Measurements from ENCODE around the gene OXCT1.

The OXCT1 gene

DNA sequence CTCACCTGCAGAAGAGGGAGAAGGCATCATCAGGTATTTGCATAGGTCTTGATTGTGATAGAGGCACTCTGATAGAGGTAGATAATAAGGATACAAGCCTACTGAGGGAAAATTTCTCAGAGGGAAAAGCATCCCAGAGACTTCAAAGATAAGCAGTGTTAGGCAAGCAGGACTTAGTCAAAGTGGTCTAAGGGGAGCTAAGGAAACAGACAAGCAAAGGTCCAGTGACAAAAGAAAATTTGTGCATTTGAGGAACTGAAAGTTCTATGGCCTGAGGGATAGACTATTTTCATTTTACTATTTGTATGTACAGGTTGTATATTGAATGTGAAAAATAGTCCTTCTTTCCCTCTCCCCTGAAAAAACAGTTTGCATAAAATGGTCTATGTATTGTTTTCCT lies 27.4 kb downstream of the OXCT1 start:
- Histone ChIP-seq H3K27ac (ENCODE audit: extremely low read depth, low read depth, low read length) (no peak overlapping the region), H3K9me3 (ENCODE audit: control insufficient read depth, insufficient read depth, low read depth, low read length) (no peaks in the 10 kb centered on the region; the same call in 1 of the 2 replicates), H3K4me3 (ENCODE audit: low read depth, low read length) (no peak overlapping the region), H3K4me1 (ENCODE audit: control insufficient read depth, insufficient read depth, low read length) (no peaks in the 10 kb centered on the region), H3K36me3 (ENCODE audit: control insufficient read depth in 2 of 2, insufficient read depth in 1 of 2, low read length in 2 of 2) (peaks cover 0 to 30% of the 10 kb centered on the region in 2 experiments; a peak in 2 of 3 replicates)
- ChIA-PET CTCF (interaction anchor here (0.6 to 3.9 kb wide), 32 partner anchors 8 to 1282 kb away, joined by 3 to 29 read pairs (median 5); no protein-coding TSS in a partner anchor), POLR2A (no interaction called here)
- TF ChIP-seq HOXD13 (CRISPR knock-in tag; IDR thresholded peaks at IDR 0.05; ENCODE audit: borderline replicate concordance) (no peak), RBAK (tag by site-specific recombination; IDR thresholded peaks at IDR 0.05) (no peak), ZNF600 (tag by site-specific recombination; IDR thresholded peaks at IDR 0.05) (no peak), ZBTB21 (tag by site-specific recombination; IDR thresholded peaks at IDR 0.05) (no peak), ZNF23 (tag by site-specific recombination; IDR thresholded peaks at IDR 0.05; ENCODE audit: borderline replicate concordance) (no peak), GLI4 (tag by site-specific recombination; IDR thresholded peaks at IDR 0.05) (no peak), ZNF560 (tag by site-specific recombination; IDR thresholded peaks at IDR 0.05; ENCODE audit: borderline replicate concordance) (no peak), ZNF121 (tag by site-specific recombination; IDR thresholded peaks at IDR 0.05) (no peak), ZNF2 (tag by site-specific recombination; IDR thresholded peaks at IDR 0.05) (no peak), PRDM4 (tag by site-specific recombination; IDR thresholded peaks at IDR 0.05) (no peak), ZNF148 (tag by site-specific recombination; IDR thresholded peaks at IDR 0.05; ENCODE audit: borderline replicate concordance) (no peak), TRIM28 (IDR thresholded peaks at IDR 0.05; ENCODE audit: borderline replicate concordance, low read length) (no peak)
- TF ChIP-seq, protein P1, sequence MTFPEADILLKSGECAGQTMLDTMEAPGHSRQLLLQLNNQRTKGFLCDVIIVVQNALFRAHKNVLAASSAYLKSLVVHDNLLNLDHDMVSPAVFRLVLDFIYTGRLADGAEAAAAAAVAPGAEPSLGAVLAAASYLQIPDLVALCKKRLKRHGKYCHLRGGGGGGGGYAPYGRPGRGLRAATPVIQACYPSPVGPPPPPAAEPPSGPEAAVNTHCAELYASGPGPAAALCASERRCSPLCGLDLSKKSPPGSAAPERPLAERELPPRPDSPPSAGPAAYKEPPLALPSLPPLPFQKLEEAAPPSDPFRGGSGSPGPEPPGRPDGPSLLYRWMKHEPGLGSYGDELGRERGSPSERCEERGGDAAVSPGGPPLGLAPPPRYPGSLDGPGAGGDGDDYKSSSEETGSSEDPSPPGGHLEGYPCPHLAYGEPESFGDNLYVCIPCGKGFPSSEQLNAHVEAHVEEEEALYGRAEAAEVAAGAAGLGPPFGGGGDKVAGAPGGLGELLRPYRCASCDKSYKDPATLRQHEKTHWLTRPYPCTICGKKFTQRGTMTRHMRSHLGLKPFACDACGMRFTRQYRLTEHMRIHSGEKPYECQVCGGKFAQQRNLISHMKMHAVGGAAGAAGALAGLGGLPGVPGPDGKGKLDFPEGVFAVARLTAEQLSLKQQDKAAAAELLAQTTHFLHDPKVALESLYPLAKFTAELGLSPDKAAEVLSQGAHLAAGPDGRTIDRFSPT (tag by site-specific recombination; IDR thresholded peaks at IDR 0.05), result no peak
- TF ChIP-seq, protein P2, sequence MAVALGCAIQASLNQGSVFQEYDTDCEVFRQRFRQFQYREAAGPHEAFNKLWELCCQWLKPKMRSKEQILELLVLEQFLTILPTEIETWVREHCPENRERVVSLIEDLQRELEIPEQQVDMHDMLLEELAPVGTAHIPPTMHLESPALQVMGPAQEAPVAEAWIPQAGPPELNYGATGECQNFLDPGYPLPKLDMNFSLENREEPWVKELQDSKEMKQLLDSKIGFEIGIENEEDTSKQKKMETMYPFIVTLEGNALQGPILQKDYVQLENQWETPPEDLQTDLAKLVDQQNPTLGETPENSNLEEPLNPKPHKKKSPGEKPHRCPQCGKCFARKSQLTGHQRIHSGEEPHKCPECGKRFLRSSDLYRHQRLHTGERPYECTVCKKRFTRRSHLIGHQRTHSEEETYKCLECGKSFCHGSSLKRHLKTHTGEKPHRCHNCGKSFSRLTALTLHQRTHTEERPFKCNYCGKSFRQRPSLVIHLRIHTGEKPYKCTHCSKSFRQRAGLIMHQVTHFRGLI (tag by site-specific recombination; IDR thresholded peaks at IDR 0.05), result no peak

GRCh38 chr5:41841325-41841724 lies 28.9 kb downstream of the OXCT1 start:
- Histone ChIP-seq H3K4me3 (ENCODE audit: low read depth, low read length) (no peak overlapping the region), H3K4me1 (ENCODE audit: control insufficient read depth, insufficient read depth, low read length) (no peaks in the 10 kb centered on the region), H3K9me3 (ENCODE audit: control insufficient read depth, insufficient read depth, low read depth, low read length) (no peaks in the 10 kb centered on the region; the same call in 1 of the 2 replicates), H3K27ac (ENCODE audit: extremely low read depth, low read depth, low read length) (no peak overlapping the region), H3K36me3 (ENCODE audit: control insufficient read depth in 2 of 2, insufficient read depth in 1 of 2, low read length in 2 of 2) (peaks cover 0 to 35% of the 10 kb centered on the region in 2 experiments; a peak in 2 of 3 replicates)
- CTCF ChIA-PET, result interaction anchor here (0.7 to 1.2 kb wide), 5 partner anchors 8 to 146 kb away, joined by 3 to 7 read pairs (median 3); no protein-coding TSS in a partner anchor
- POLR2A ChIA-PET, result no interaction called here
- no peak for TF ChIP-seq SP3 (tag by site-specific recombination; IDR thresholded peaks at IDR 0.05)
- TF ChIP-seq ZNF621 (tag by site-specific recombination; IDR thresholded peaks at IDR 0.05), result no peak
- TF ChIP-seq ZNF837 (tag by site-specific recombination; IDR thresholded peaks at IDR 0.05), result no peak
- TF ChIP-seq ZNF596 (tag by site-specific recombination; IDR thresholded peaks at IDR 0.05), result no peak
- no peak for TF ChIP-seq PBX3 (CRISPR knock-in tag; IDR thresholded peaks at IDR 0.05)
- TF ChIP-seq ZNF223 (tag by site-specific recombination; IDR thresholded peaks at IDR 0.05), result no peak
- no peak for TF ChIP-seq SP2 (tag by site-specific recombination; IDR thresholded peaks at IDR 0.05)
- TF ChIP-seq ZNF580 (tag by site-specific recombination; IDR thresholded peaks at IDR 0.05), result no peak
- TF ChIP-seq ZNF626 (tag by site-specific recombination; IDR thresholded peaks at IDR 0.05), result no peak
- TF ChIP-seq ZNF211 (tag by site-specific recombination; IDR thresholded peaks at IDR 0.05; ENCODE audit: low read depth), result no peak
- no peak for TF ChIP-seq ZBTB7A (tag by site-specific recombination; IDR thresholded peaks at IDR 0.05; ENCODE audit: low read depth)
- no peak for TF ChIP-seq ZNF404 (tag by site-specific recombination; IDR thresholded peaks at IDR 0.05)
- no peak for TF ChIP-seq ZNF433 (tag by site-specific recombination; IDR thresholded peaks at IDR 0.05; ENCODE audit: low read depth)

Data from HEK293 (cell line).